ENCODE results near the gene TPM2. TPM values are rescaled to one million over a fixed set of nuclear protein-coding genes. Genes with fewer than 3 reads are reported as not detected.

TPM2 gene
- total RNA-seq, 1 experiment from 2014 or later, result 36.3 TPM

- no peak for DNase-seq (ENCODE audit: extremely low read depth, low read depth)
Measured at GRCh38 chr9:35697486-35697885, 7.8 kb upstream of the TPM2 start.

- DNase-seq (ENCODE audit: extremely low read depth, low read depth), result peak; percentile 34
Measured at GRCh38 chr9:35696520-35697215, 6.9 kb upstream of the TPM2 start.

GRCh38 chr9:35695943-35696401 is 6.2 kb upstream of the TPM2 start:
- no peak for DNase-seq (ENCODE audit: extremely low read depth, low read depth)

GRCh38 chr9:35691757-35692301 is 2.1 kb upstream of the TPM2 start:
- no peak for DNase-seq (ENCODE audit: extremely low read depth, low read depth)

GRCh38 chr9:35691334-35691650 is 1.6 kb upstream of the TPM2 start:
- no peak for DNase-seq (ENCODE audit: extremely low read depth, low read depth)

GRCh38 chr9:35690614-35691333 is 1.0 kb upstream of the TPM2 start:
- DNase-seq (ENCODE audit: extremely low read depth, low read depth), result no peak

GRCh38 chr9:35690294-35690613 is 529 bp upstream of the TPM2 start:
- no peak for DNase-seq (ENCODE audit: extremely low read depth, low read depth)

GRCh38 chr9:35688558-35689541 is 875 bp downstream of the TPM2 start:
- DNase-seq (ENCODE audit: extremely low read depth, low read depth), result no peak

- DNase-seq (ENCODE audit: extremely low read depth, low read depth), result no peak
Measured at GRCh38 chr9:35687972-35688557, 1.7 kb downstream of the TPM2 start.

GRCh38 chr9:35687306-35687705 is 2.4 kb downstream of the TPM2 start:
- no peak for DNase-seq (ENCODE audit: extremely low read depth, low read depth)

- no peak for DNase-seq (ENCODE audit: extremely low read depth, low read depth)
Measured at GRCh38 chr9:35686222-35687203, 3.2 kb downstream of the TPM2 start.

GRCh38 chr9:35685506-35685905 is 4.2 kb downstream of the TPM2 start:
- no peak for DNase-seq (ENCODE audit: extremely low read depth, low read depth)

- DNase-seq (ENCODE audit: extremely low read depth, low read depth), result no peak
Measured at GRCh38 chr9:35684921-35685320, 4.8 kb downstream of the TPM2 start.

GRCh38 chr9:35683323-35683722 is 6.4 kb downstream of the TPM2 start:
- DNase-seq (ENCODE audit: extremely low read depth, low read depth), result no peak

- DNase-seq (ENCODE audit: extremely low read depth, low read depth), result no peak
Measured at GRCh38 chr9:35682520-35683315, 7.0 kb downstream of the TPM2 start.

- no peak for DNase-seq (ENCODE audit: extremely low read depth, low read depth)
Measured at GRCh38 chr9:35682051-35682450, 7.7 kb downstream of the TPM2 start.

- no peak for DNase-seq (ENCODE audit: extremely low read depth, low read depth)
Measured at GRCh38 chr9:35681341-35682002, 8.3 kb downstream of the TPM2 start.

Measured in NCI-H460 (cell line).